NOMO-1 treated with dmso at 0.1 percent for 144 hours (cell line): ENCODE measurements around the gene NFKBIZ.
A peak's percentile ranks its signal among the peaks of the same experiment; 100 is the strongest.

ENCODE experiments used
- DNase-seq: peaks from one replicate; lab custom pipeline; 2025; ENCODE audit not compliant: unreplicated experiment; lab: John Stamatoyannopoulos, UW

NFKBIZ gene, protein sequence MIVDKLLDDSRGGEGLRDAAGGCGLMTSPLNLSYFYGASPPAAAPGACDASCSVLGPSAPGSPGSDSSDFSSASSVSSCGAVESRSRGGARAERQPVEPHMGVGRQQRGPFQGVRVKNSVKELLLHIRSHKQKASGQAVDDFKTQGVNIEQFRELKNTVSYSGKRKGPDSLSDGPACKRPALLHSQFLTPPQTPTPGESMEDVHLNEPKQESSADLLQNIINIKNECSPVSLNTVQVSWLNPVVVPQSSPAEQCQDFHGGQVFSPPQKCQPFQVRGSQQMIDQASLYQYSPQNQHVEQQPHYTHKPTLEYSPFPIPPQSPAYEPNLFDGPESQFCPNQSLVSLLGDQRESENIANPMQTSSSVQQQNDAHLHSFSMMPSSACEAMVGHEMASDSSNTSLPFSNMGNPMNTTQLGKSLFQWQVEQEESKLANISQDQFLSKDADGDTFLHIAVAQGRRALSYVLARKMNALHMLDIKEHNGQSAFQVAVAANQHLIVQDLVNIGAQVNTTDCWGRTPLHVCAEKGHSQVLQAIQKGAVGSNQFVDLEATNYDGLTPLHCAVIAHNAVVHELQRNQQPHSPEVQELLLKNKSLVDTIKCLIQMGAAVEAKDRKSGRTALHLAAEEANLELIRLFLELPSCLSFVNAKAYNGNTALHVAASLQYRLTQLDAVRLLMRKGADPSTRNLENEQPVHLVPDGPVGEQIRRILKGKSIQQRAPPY

DNA sequence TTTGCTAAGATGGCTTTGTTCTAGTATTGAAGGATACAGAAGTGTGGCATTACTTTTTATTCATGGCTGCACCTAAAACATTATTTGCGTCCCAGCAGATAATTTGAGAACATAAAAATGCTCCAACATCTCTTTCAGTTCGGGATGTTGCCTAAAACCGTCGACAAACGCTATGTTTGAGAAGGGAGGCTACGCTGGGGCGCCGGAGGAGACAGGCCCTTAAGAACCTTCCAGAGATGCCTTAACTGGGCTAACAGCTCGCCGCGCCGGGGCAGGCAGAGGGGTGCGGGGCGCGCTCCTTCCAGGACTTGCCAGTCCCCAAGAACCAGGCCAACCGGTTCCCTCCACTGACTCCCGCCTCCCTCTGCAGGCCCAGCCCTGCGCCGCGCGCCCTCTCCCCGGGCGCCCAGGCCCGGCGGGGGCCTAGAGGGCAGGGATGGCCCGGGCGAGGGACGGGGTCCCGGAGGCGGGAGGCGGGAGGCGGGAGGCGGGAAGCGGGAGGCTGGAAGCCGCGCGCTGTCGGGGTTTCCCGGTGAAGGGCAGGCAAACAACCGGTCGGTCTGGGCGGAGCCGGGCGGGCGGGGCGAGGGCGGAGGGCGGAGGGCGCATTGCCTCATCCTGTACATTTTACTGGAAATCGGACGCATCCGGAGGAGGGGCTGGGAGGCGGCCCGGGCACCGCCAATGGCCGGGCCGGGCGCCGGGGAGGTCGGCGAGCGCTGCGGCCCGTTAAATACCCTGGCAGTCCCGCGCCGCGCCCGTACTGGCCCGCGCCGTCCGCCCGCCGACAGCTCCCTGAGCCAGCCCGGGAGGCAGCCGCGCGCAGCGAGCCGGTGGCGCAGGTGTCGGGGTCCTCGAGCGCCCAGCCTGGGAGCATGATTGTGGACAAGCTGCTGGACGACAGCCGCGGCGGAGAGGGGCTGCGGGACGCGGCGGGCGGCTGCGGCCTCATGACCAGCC, at the start of gene NFKBIZ:
Gene NFKBIZ (plus strand): TSS at position 761 of the 960 bp plus-strand sequence. CDS start 115 bp downstream, at position 876.
- DNase-seq: peak; percentile 92

DNA sequence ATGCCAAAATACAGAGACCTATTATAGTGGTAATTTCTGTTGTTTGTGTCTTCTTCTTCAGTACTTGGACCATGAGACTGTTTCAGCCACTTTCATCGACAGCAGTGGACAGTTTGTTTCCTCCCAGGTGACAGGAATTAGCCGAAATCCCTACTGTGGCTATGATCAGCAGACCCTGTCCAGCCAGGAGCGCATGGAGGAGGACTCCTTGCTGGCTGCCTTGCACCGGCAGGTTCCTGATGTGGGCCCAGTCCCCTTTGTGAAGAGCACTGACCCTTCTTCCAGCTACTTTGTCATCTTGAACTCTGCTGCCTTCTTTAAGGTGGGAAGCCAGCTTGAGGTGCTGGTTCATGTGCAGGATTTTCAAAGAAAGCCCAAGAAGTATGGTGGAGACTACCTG, 48.1 kb upstream of the NFKBIZ start:
- DNase-seq: no peak

DNA sequence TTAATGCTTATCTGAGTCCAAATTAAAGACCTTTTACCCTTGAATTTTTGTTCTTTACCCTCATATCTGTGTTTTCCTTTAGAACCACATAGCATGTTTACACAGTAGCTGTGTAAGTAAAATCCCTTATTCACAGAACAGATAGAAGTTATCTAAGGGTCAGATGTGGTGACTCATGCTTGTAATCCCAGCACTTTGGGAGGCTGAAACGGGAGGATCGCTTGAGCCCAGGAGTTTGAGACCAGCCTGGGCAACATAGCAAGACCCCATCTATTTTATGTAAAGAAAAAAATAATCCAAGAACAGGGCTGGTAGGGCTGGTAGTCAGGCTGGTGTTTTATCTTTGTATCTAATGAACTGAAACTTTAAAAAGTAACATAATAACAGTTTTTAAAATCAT, 47.1 kb upstream of the NFKBIZ start:
- no peak for DNase-seq

DNA sequence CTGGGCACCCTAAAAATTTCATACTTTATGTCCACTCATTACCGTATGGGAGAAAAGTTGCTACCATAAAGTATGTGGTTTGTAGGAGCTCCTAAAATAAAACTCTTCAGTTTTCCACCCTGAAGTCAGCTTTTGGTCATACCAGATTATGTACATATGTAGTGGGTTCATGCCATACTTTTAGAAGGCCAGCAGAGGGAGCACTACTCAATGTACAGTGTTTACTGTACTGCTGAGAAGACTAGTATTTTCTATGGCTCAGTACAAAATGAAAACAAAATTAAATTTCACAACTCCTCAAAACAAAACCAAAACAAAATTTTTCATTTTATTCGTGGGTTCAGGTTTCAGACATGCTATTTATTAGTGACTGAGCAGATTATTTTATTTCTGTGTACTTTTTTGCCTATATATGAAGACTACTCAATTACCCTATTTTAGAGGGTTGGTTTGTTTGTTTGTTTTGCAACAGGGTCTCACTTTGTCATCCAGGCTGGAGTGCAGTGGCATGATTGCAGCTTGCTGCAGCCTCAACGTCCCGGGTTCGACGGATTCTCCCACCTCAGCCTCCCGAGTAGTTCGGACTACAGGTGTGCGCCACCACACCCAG, 46.0 kb upstream of the NFKBIZ start:
- peak; percentile 33 for DNase-seq

DNA sequence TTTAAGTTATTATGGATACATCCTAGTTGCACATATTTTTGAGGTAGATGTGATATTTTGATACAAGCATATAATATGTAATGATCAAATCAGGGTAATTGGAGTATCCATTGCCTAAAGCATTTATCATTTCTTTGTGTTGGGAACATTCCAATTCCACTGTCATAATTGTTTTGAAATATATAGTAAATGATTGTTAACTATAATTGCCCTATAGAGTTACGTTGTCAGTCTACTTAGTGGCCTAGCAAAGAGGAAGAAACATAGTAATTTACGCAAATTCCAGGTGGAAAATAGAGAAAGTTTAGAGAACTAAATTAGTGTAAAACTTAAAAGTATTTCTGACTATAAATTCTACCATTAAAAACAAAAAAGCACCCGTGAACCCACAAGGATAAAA, 45.4 kb upstream of the NFKBIZ start:
- DNase-seq: no peak

DNA sequence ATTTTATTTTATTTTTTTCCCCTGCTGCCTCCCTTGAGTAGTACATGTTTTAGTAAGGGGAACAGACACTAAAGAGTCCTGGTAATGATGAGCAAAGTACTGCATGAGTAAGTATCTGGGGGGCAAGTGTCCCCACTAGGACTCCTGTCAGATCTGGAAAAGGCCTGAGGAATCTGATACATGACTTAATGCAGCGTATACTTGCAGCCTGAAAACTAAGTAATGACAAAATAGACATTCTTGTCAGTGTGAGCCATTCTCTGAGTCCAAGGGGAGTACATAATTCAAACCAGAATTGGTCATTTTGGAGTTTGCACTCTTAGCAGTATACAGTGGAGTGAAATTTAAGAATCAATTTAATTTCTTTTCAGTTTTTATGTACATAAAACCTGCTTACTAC, 42.8 kb upstream of the NFKBIZ start:
- no peak for DNase-seq

DNA sequence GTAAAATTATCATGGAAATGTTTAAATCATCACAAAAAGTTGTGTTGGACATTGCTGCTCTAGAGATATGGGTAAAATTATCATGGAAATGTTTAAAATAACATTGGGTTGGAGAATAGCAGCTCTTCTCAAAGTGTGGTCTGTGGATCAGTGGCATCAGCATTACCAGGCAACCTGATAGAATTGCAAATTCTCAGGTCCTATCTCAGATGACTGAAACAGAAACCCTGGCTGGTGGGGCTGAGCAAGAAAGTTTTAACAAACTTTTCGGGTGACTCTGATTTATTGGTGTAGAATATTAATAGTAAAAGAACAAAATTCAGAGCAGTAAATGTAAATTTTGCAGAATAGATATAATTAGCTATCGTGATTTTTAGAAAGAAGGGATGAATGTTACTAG, 41.4 kb upstream of the NFKBIZ start:
- no peak for DNase-seq

DNA sequence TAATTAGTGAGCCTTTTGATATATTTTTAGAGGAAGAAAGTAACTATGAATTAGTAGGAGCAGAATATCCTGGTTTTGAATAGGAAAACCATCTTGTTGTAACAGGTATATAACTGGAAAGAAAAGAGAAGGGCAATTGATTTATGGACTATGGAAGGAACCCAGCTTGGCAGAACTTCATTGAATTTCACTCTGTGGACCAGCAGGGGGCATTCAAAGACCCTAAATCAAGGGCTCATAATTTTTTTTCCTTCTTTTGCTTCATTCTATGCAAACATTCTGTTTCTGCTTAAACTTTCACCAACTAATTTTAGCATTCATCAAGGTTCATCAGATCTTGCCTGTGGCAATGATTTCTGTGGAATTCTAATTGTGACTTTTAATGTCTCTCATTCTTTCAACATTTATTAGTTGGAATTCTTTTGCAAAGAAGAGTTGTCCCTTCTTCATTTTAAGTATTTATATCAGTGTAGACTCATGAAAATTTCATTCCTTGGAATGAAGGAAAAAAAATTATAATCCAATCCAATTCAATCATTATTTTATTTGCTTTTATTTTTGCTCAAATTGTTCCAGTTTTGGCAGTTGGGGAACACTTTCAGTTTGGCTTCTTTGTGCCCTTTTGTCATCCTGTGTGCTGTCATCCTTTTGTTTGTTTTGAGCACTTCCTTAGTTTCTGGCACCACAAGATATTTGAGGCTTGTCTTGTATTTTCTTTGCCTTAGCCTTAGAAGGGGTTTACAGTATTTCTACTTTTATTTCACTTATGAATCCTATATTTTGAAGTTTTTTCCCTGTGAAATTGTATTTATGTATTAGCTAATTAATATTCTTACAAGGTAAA, 39.9 kb upstream of the NFKBIZ start:
- peak; percentile 15 for DNase-seq

DNA sequence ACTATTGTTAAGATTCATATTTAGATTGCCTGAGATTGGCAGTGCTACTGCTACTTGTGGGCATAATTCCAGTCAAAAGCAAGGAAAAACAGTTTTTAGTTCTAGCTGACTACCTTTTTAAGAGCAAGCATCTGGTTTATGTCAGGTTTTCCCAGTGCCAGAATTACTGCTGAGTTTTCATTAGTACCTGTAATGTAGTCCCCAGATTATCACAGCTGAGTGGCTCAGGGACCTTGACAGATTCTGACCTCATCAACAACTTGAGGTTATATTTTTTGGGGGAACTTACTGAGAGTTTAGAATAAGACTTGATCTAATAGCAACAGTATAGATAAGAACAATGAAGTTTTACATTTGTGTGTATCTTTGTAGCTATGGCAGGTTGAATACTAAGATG, 39.3 kb upstream of the NFKBIZ start:
- DNase-seq: no peak

DNA sequence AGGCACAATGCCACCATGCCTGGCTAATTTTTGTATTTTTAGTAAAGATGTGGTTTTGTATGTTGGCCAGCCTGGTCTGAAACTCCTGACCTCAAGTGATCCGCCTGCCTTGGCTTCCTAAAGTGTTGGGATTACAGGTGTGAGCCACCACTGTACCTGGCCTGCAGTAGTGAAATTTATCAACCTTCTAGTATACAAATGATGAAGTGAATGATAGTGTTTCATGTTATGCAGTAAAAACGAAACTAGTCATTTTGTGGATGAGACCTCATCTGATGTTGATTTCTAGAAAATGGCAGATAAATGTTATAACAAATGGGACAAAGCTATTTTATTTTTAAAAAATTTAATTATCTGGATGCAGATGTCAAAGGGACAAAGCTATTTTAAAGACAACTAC, 37.4 kb upstream of the NFKBIZ start:
- DNase-seq: no peak

DNA sequence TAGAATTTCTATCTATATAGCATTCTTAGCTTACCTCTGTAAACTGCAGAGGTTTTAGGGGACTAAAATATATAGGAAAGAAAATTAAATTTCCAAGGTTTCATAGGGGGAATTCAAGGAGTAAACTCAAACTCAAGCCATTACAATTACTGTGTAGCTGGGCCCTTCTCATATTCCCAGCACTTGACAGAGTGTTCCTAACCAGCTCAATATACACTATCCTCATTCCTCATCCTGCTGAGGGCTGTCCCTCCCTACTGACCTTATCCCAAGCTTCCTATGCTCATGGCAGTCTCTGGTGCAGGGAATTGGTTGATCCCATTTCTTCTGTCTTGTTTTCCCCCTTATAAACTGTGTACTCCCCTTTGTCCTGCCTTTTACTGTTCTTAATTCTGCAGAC, 36.4 kb upstream of the NFKBIZ start:
- DNase-seq: no peak

DNA sequence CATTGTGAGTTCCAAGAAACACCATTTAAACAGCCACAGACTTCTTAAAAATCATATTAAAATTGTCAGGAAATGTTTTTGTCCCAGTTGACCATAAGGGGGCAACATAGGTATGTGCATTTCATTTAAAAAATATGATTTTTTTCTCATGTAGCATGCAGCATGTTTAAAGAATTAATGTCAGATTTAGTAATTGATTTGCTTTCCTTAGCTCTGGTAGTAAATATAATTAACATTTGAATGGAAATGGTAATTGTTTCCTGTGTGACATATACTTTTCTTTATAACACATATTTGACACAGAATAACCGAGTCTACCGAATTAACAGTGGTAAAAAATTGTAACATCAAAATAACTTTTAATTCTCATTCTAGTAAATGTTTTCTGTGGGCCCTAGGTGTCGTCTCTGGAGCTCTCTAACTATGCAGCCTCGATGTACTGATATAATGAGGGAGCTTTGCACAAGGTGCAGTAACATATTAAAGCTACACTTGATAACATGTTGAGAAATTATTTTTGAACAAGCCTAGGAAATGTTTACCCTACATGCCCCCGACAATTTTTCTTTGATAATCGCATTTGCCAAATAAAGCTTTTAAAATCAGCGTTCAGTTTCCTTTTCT, 35.4 kb upstream of the NFKBIZ start:
- no peak for DNase-seq

DNA sequence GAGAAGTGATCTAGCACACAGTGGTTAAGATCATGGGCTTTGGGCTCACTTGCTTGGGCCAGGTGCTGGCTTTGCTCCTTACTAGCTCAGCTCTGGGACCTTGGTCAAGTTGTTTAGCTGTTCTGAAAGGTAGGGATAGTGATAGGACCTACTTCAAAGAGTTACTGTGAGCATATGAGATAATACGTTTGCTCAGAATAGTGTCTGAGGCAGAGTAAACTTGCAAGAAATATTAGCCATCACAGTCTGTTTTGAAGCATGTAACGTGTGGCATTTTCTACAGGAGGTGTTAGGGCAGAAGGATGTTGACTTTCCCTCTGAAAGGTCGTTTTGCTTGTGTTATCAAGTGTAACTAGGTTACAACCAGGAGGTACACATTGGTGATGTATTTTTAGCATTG, 34.5 kb upstream of the NFKBIZ start:
- no peak for DNase-seq

DNA sequence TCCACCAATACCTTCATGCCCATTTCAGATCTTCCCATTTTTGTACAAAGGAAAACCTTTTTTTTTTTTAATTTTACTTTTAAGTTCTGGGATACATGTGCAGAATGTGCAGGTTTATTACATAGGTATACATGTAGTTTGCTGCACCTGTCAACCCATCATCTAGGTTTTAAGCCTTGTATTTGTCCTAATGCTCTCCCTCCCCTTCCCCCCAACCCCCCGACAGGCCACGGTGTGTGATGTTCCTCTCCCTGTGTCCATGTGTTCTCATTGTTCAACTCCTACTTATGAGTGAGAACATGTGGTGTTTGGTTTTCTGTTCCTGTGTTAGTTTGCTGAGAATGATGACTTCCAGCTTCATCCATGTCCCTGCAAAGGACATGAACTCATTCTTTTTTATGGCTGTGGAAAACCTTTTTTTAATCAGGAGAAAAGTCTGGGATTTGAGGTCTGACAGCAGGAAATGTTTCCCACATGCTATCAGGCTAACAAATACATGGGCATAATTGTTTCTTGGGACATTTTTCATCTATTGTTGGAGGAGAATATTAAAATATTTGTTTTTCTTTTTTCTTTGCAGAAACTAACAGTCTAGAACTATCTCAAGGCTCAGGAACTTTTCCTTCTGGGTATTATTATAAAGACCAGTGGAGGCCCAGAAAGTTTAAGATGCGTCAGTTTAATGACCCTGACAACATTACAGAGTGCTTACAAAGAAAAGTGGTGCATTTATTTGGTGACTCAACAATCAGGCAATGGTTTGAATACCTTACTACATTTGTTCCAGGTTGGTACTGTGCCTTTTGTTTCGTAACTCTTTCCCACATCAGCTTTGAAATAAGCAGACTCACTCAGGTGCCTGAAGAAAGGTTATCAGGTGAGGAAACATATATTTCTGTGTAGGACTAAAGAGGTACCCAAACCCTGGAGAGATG, 32.8 kb upstream of the NFKBIZ start:
- DNase-seq: no peak

DNA sequence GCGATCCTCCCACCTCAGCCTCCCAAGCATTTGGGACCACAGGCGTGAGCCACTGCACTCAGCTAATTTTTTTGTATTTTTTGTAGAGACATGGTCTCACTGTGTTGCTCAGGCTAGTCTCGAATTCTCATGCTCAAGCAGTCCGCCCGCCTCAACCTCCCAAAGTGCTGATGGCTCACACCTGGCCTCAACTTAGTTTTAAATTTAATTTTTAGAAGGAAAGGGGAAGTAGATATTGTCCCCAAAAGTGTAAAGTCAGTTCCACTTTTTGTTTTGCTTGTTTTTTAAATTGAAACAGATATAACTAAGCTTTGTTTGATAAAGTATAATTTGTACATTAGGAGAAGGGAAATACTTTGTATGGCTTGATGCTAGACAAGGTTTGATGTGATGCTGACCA, 31.3 kb upstream of the NFKBIZ start:
- DNase-seq: no peak

DNA sequence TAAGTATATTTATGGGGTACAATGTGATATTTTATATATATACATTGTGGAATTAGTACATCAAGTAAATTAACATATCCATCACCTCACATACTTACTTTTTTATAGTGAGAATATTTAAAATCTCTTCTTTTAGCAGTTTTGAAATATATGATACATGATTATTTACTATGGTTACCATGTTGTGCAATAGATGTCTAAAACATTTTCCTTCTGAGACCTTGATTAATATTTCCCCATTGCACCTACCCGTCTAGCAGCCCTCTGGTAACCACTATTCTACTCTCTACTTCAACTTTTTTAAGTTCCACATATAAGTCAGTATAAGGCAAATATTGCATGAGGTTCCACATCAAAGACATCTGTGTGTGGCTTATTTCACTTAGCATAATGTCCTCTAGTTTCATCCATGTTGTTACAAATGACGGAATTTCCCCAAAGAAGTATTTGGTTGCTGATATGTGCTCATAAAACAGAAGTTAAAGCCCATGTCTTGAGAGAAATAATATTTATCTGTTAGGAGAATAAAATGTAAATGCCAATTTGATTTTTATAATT, 29.6 kb upstream of the NFKBIZ start:
- DNase-seq: peak; percentile 19

DNA sequence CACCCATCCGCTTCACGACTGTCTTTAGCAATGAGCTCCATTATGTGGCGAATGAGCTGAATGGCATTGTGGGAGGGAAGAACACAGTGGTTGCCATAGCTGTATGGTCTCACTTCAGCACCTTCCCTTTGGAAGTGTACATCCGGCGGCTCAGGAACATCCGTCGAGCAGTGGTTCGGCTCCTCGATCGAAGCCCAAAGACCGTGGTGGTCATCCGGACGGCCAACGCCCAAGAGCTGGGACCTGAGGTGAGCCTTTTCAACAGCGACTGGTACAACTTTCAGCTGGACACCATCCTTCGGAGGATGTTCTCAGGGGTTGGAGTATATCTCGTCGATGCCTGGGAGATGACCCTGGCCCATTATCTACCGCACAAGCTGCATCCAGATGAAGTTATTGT, 27.8 kb upstream of the NFKBIZ start:
- DNase-seq: no peak

DNA sequence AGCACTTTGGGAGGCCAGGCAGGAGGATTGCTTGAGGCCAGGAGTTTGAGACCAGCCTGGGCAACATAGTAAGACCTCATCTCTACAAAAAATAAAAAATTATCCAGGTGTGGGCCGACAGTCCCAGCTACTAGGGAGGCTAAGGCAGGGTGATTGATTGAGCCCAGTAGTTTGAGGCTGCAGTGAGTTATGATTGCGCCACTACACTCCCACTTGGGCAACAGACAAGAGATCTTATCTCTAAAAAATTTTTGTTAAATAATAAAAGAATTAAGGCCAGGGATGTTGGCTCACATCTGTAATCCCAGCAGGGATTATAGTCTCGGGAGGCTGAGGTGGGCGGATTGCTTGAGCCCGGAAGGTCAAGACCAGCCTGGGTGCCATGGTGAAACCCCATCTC, 25.8 kb upstream of the NFKBIZ start:
- no peak for DNase-seq
